Stimulated activated CD4-positive, alpha-beta T cell treated with anti-CD3 and anti-CD28 coated beads, TNF-alpha, amount 100 ng/mL, for 48 hours (primary cell): Measurements from ENCODE around the gene TSHZ2.
"Not testable (repeated sequence)": the region's sequence is repeated elsewhere in the genome, so short reads cannot be mapped to it uniquely, and the experiment has no call there.

Source experiments
- DNase-seq, 3 donors: peaks; one replicate each; pipeline ENCODE4 v3.0.0-alpha.2; 2020; ENCODE audit warnings: low read depth in 3 of 3

The TSHZ2 gene

GRCh38 chr20:53502820-53503219 lies 530.7 kb downstream of the TSHZ2 start:
- no peak for DNase-seq

GRCh38 chr20:53503517-53503919 lies 531.4 kb downstream of the TSHZ2 start:
- no peak for DNase-seq

GRCh38 chr20:53504106-53504505 lies 531.9 kb downstream of the TSHZ2 start:
- DNase-seq, result not testable (repeated sequence)

GRCh38 chr20:53510262-53510661 lies 538.1 kb downstream of the TSHZ2 start:
- DNase-seq, result no peak

- DNase-seq, result no peak
Measured at GRCh38 chr20:53510704-53511103, 538.5 kb downstream of the TSHZ2 start.

- DNase-seq, result no peak
Measured at GRCh38 chr20:53512076-53512475, 539.9 kb downstream of the TSHZ2 start.

- no peak for DNase-seq
Measured at GRCh38 chr20:53513168-53513488, 541.0 kb downstream of the TSHZ2 start.

GRCh38 chr20:53513489-53514298 lies 541.5 kb downstream of the TSHZ2 start:
- DNase-seq, result no peak

- DNase-seq, result no peak
Measured at GRCh38 chr20:53515749-53516148, 543.6 kb downstream of the TSHZ2 start.

GRCh38 chr20:53517146-53517545 lies 545.0 kb downstream of the TSHZ2 start:
- DNase-seq, result no peak

- not testable (repeated sequence) for DNase-seq
Measured at GRCh38 chr20:53521421-53521820, 549.3 kb downstream of the TSHZ2 start.

- no peak for DNase-seq
Measured at GRCh38 chr20:53522026-53522425, 549.9 kb downstream of the TSHZ2 start.

GRCh38 chr20:53522696-53523095 lies 550.5 kb downstream of the TSHZ2 start:
- no peak for DNase-seq

GRCh38 chr20:53523615-53524014 lies 551.5 kb downstream of the TSHZ2 start:
- not testable (repeated sequence) for DNase-seq

- DNase-seq, result no peak
Measured at GRCh38 chr20:53524589-53525312, 552.6 kb downstream of the TSHZ2 start.

- no peak for DNase-seq
Measured at GRCh38 chr20:53527196-53527595, 555.0 kb downstream of the TSHZ2 start.

GRCh38 chr20:53529658-53530057 lies 557.5 kb downstream of the TSHZ2 start:
- DNase-seq, result no peak

GRCh38 chr20:53530440-53530839 lies 558.3 kb downstream of the TSHZ2 start:
- no peak for DNase-seq

GRCh38 chr20:53532654-53533312 lies 560.6 kb downstream of the TSHZ2 start:
- DNase-seq, result not testable (repeated sequence)

GRCh38 chr20:53533500-53533899 lies 561.3 kb downstream of the TSHZ2 start:
- no peak for DNase-seq

GRCh38 chr20:53534037-53534436 lies 561.9 kb downstream of the TSHZ2 start:
- no peak for DNase-seq

- DNase-seq, result no peak
Measured at GRCh38 chr20:53535878-53536277, 563.7 kb downstream of the TSHZ2 start.

GRCh38 chr20:53536382-53536781 lies 564.2 kb downstream of the TSHZ2 start:
- DNase-seq, result not testable (repeated sequence)
